K562 (cell line): ENCODE measurements around the gene WDR90. TPM values are rescaled to one million over a fixed set of nuclear protein-coding genes. Genes with fewer than 3 reads are reported as not detected.

ENCODE experiments used
- CHD7 ChIP-seq: fragments of 200-600 bp; sonication (generic); IDR thresholded peaks from one replicate; pipeline ENCODE4 v1.6.1; 2012; ENCODE audit warnings: mild to moderate bottlenecking, low read depth, low read length, inconsistent platforms
- FOXK2 ChIP-seq, 2 experiments: fragments of 450-650 bp; IDR thresholded peaks in 1 of 2; conservative IDR thresholded peaks in 1 of 2; 2 replicates each; pipeline ENCODE4 v1.6.1; 2016; ENCODE audit warnings: low read depth in 2 of 2, mild to moderate bottlenecking in 1 of 2
- HDGF ChIP-seq: fragments of 450-650 bp; IDR thresholded peaks from 2 replicates; pipeline ENCODE4 v1.6.1; 2016
- KAT2B ChIP-seq: IDR thresholded peaks from one replicate; pipeline ENCODE4 v1.6.1; 2012; ENCODE audit warnings: low read depth, mild to moderate bottlenecking, control low read depth, inconsistent platforms, low read length, moderate library complexity
- PREB ChIP-seq: sonication (generic); formaldehyde crosslinking; IDR thresholded peaks from 2 replicates; pipeline ENCODE4 v1.8.1; 2023; ENCODE audit warnings: mild to moderate bottlenecking, missing genetic modification reagents
- PTRF ChIP-seq: fragments of 450-650 bp; IDR thresholded peaks from 2 replicates; pipeline ENCODE4 v1.6.1; 2016; ENCODE audit warnings: mild to moderate bottlenecking, missing genetic modification characterization, missing compliant biosample characterization
- RBM17 ChIP-seq: fragments of 200-400 bp; formaldehyde crosslinking; IDR thresholded peaks from 2 replicates; pipeline ENCODE4 v1.6.1; 2017; ENCODE audit warnings: low read depth, mild to moderate bottlenecking, low read length, borderline replicate concordance
- RNF2 ChIP-seq: sonication (generic); IDR thresholded peaks from 2 replicates; pipeline ENCODE4 v1.6.1; 2016
- SRSF3 ChIP-seq: fragments of 200-400 bp; formaldehyde crosslinking; IDR thresholded peaks from 2 replicates; pipeline ENCODE4 v1.6.1; 2016; ENCODE audit warnings: mild to moderate bottlenecking, low read length, moderate library complexity; ENCODE audit not compliant: insufficient read depth
- ZBTB8A ChIP-seq: fragments of 450-650 bp; IDR thresholded peaks from 2 replicates; pipeline ENCODE4 v1.6.1; 2018; ENCODE audit warnings: mild to moderate bottlenecking, moderate library complexity; ENCODE audit not compliant: partially characterized antibody
- ZNF212 ChIP-seq: fragments of 450-650 bp; formaldehyde crosslinking; IDR thresholded peaks from 2 replicates; pipeline ENCODE4 v1.4.0; 2020; ENCODE audit warnings: mild to moderate bottlenecking
- ZNF217 ChIP-seq: sonication (generic); formaldehyde crosslinking; IDR thresholded peaks from 2 replicates; pipeline ENCODE4 v1.8.0; 2022; ENCODE audit warnings: mild to moderate bottlenecking, missing genetic modification reagents
- polyA plus RNA-seq, 8 experiments: library from polyadenylated mRNA; depleted of rRNA in 4 of 8; stranded (reverse) in 5 of 8; unstranded in 3 of 8; fragments of >200 nt; fragmentation: Nextera tagmentation in 2 of 8; fragmentation: Illumina TruSeq in 1 of 8; extraction: Ambion mirVana in 2 of 8; extraction: Trizol in 1 of 8; gene quantifications; 2 replicates each; pipeline versions ENCODE4 v1.2.1 to v1.2.3, GENCODE V29; 2011 to 2014; ENCODE audit warnings: inconsistent platforms in 1 of 8, missing spikeins in 1 of 8
- total RNA-seq, 7 experiments: library from RNA; depleted of rRNA in 6 of 7; stranded (reverse); fragments of >200 nt in 6 of 7; fragmentation: Illumina TruSeq in 2 of 7; extraction: Trizol in 2 of 7; gene quantifications; 2 replicates each; pipeline versions ENCODE4 v1.2.1 to v1.2.3, GENCODE V29; 2011 to 2021; ENCODE audit warnings: low replicate concordance in 1 of 7

Gene WDR90
- total and polyA plus RNA-seq, 9 of the 15 experiments (the other 6 are each of a cell fraction or from before 2014, with no cell fraction given), result 0.44 to 12.6 (median 3.3) TPM

DNA sequence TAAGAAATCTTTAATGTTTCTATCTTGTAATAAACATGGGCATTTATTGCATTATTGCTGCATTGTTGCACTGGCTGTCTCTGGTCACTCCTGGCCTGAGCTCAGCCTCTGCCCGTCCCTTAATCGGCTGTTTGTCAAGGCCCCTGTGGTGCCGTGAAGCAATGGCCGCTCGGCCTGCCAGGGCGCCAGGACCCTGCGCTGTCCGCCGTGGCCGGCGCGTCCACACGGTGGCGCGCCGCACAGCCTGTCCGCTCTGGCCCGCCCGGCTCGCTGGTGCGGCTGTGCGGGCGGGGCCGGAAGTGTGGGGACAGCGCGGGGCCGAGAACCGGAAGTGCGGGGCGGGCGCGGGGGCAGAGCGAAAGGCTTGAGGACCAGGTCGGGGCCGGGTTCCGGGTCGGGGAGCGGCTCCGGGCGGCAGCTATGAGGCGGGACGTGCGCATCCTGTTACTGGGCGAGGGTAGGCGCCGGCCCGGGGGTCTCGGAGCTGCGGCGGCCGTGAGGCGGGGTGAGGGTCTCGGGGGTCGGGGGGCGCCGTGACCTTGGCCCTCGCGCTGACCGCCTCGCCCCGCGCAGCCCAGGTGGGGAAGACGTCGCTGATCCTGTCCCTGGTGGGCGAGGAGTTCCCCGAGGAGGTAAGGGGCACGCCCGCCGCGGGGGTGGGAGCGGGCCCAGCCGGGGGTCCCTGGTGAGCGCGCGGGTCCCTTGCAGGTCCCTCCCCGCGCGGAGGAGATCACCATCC, 18.8 kb downstream of the WDR90 start, which contains the start of gene RHOT2 (continued):
- no peak for TF ChIP-seq CHD7
- no peak for TF ChIP-seq HDGF
- no peak for TF ChIP-seq RBM17
- no peak for TF ChIP-seq ZNF217 (CRISPR knock-in tag)
- TF ChIP-seq ZNF212 (CRISPR knock-in tag), result no peak
- no peak for TF ChIP-seq PTRF (tag)
- TF ChIP-seq RNF2, result peak; percentile 63; the same call in 1 of the 2 replicates
- peak; percentile 60 for TF ChIP-seq KAT2B
- TF ChIP-seq PREB (CRISPR knock-in tag), result peak; percentile 86; the same call in 1 of the 2 replicates
- no peak for TF ChIP-seq FOXK2 (conservative IDR thresholded peaks at IDR 0.05 in 1 of 2, IDR thresholded peaks at IDR 0.05 in 1 of 2; ENCODE audit: low read depth in 2 of 2)
- no peak for TF ChIP-seq ZBTB8A
- TF ChIP-seq SRSF3, result no peak
